NCI-H1092 treated with DMSO at 0.1 percent for 48 hours (cell line): ENCODE data around the gene APMAP.
"Not testable (repeated sequence)": the region's sequence is repeated elsewhere in the genome, so short reads cannot be mapped to it uniquely, and the experiment has no call there.

Experiments
- DNase-seq: peaks from one replicate; lab custom pipeline; 2025; lab: John Stamatoyannopoulos, UW

The APMAP gene

DNA sequence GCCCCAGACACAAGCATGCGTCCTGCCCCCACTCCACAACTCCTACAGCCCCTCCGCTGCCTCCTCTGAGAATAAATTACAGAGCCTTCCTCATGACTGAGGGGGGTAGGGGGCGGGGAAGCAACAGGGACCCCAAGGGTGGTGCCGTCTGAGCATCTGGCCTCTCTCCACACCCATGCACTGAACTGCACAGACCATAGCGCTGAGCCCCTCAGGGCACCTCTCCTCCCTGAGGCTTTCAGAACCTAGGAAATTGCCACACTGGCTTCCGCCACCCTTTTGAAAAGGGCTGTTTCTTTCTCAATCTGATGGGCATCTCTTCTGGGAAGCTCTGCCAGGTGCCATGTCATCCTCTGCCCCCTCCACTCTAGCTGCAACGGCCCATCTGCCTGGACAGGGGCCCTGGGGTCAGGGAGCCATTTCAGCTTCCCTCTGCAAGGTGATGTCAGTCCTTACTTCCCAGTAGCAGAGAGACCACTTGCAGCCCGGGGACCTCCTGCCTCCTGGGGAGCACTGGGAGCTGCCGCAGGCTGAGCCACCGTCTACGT lies 40.9 kb downstream of the APMAP start:
- no peak for DNase-seq

DNA sequence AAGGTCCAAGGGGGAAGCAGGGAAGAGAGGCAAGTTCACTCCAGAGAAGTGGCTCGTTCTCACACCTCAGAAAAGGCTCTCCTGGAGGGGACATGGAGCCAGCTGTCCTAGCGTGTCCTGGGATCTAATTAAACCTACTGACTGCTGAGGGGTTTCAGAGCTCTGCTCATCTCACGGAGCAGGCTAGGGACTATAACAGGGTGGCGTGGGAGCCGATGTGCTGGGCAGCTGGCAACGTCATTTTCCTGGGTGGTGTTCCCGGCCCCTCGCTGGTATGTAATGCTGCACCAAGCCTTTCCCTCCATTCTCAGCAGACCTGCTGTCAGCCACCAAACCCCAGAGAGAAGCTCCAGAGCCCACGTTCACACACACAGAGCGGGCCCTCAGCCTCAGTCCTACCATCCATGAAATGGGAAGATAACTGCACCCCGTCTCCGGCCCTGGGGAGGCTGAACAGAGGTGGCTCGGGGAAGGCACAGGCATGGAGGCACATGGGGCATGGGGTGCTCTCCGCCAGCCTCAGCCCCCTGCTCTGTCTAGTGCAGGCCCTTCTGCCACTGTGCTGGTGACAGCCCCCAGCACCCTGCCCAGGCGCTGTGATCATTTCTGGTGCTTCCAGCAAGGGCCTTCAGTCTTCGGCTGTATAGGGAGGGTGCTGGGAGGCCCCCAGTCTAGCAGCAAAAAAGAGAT lies 41.6 kb downstream of the APMAP start:
- no peak for DNase-seq

DNA sequence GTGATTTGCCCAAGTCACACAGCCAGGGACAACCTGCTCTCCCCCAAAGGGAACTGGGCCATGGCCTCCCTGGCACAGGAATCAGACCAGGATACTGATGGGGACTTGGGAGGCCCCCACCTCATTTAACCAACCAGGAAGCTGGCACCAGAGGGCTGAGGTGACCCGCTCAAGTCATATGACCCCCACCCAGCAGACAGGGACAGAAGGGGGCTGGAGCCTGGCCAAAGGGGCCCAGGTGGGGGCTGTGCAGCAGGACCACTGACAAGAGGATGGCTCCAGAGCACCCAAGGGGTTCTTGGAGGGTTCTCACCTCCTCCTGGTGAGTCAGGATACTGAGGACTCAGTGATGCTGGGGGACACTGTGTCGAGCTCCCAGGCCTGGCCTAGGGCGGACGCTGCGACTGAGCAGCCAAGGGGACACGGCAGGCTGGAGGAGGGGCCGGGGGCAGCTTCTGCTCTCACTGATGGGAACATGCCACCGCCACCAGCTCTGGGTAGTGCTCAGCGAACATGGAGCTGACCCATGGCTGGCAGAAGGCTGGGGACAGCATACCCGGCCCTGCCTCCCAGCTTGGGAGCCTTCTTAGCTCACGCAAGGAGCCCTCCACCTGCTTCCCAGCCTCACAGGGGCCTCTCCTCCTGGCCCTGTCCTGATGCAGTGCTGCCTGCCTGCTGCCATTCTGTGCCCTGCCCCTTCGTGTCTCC lies 42.3 kb downstream of the APMAP start:
- DNase-seq = no peak

DNA sequence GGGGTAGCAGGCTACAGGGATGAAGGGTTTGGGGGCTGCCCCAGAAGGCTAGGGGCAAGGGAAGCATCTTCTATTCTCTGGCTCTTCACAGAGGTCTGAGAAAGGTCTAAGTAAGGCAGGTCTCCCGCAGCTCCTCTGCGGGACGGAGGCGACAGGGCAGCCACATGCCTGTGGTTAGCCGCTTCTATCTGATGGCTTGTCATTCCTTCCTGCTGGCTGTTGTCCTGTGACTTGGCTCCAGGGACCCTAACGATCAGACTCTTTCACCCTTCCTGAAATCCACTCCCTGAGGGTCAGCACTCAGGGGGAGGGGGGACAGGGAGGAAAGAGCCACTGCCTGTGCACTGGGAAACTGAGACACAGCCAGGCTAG lies 42.8 kb downstream of the APMAP start:
- DNase-seq = no peak

DNA sequence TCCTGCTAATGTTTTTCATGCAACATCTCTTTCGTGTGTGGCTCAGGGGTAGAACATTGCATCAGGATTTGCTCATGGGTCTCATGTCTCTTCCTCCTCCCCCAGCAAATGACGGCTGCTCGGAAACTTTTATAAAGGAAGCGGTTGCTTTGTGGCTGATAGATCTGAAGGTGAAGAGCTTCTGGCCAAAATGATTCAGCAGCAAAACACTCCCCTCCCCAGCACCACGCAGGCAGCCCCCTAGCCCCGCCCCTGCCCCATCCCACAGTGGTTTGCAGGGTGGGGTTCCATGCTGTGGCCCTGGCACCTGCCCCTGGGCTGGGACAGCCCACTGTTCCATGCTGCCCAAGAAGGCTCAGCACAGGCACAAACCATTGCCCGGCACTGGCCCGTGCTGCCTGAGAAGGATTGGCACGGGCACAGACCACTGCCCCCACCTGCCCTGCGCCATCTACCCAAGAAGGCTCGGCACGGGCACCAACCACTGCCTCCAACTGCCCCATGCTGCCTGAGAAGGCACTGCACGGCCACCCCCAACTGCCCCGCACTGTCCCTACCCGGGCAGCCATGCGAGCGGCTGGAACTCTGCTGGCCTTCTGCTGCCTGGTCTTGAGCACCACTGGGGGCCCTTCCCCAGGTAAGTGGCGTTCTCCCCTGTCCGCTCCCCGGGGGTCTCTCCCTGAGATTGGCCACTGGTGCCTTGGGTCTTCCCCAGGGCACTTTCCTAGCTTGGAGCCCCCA lies 43.4 kb downstream of the APMAP start, which contains the start of gene CST7:
TSS of gene CST7 (plus strand) at position 331 of the 741 bp plus-strand sequence. CDS start at position 568, 237 bp downstream.
- no peak for DNase-seq

DNA sequence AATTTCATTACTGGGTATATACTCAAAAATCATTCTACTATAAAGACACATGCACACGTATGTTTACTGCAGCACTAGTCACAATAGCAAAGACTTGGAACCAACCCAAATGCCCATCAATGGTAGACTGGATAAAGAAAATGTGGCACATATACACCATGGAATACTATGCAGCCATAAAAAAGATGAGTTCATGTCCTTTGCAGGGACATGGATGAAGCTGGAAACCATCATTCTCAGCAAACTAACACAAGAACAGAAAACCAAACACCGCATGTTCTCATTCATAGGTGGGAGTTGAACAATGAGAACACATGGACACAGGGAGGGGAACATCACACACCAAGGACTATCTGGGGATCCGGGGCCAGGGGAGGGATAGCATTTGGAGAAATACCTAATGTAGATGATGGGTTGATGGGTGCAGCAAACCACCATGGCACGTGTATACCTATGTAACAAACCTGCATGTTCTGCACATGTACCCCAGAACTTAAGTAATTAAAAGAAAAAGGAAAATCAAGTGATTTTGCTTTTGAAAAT lies 44.1 kb downstream of the APMAP start:
- DNase-seq = not testable (repeated sequence)

DNA sequence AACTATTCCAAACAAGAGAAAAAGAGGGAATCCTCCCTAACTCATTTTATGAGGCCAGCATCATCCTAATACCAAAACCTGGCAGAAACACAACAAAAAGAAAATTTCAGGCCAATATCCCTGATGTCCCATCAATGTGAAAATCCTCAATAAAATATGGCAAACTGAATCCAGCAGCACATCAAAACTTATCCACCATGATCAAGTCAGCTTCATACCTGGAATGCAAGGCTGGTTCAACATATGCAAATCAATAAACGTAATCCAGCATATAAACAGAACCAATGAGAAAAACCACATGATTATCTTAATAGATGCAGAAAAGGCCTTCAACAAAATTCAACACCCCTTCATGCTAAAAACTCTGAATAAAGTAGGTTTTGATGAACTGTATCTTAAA lies 46.2 kb downstream of the APMAP start:
- not testable (repeated sequence) for DNase-seq

DNA sequence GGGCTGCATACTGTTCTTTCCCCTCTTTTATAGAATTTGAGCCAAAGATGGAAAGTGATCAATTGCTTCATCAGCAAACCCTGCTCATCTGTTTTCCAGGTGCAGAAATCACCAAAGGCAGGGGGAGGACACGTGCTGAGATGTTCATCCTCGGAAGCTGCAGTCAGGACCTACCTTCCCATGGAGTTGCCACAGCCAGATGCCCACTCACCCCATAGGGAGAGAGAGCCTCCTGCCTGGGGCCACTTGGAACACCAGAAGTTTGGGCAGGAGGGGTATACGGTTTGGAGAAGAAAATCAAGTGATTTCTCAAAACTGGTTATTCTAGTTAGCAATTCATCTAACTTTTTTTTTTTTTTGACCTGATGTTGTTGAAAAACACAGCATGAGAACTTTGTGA lies 48.8 kb downstream of the APMAP start:
- no peak for DNase-seq

DNA sequence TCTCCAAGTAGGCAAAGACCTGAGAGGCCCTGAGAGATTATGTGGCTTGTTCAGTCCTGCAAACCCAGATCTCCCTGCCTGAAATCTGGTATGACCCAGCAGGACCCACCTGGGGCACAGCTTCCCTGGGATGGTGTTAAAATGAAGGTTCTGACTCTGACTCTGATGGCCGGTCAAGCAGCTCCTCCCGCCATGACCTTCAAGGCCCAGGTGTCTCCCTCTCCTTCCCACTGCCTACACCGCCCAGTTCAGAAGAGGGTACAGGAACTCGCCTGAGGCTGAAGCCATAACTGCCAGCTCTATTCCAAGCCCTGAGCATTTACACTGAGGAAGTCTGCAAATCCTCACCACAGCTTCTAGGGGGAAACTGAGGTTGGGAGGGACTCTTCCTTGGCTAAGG lies 49.4 kb downstream of the APMAP start:
- no peak for DNase-seq

DNA sequence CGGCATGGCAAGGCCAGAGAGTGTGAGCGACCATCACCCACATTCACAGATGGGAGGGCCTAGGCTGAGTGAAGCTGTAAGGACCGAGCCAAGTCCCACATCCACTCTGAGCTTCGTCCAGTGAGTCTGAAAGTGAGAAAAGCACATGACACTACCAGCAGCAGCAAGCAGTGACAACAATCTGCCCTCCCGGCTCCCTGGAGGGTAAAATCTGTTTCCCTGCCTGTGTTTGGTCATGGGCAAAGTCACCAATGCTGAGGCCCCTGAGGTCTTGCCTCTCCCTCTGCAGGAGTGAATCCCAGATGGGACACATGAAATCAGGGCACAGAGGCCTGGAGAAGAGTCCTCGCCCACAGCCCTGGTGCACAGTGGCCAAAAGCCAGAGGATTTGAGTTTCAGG lies 49.9 kb downstream of the APMAP start:
- no peak for DNase-seq

DNA sequence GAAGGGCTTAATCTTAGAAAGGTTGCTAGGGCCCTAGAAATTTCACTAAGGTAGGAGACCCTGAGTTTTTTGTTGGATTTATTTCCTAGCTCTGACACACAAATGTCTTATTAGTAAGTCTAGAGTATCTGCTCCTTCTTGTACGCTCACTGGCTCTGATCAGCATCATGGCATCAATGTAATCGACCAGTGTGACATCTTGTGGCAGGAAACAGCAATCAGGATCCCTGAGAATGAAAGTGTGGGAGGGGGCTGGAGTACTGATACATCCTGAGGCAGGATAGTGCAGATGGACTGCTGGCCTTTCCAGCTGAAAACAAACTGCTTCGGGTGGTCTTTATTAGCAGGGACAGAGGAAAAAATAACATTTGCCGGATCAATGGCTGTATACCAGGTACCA lies 53.5 kb downstream of the APMAP start:
- no peak for DNase-seq

DNA sequence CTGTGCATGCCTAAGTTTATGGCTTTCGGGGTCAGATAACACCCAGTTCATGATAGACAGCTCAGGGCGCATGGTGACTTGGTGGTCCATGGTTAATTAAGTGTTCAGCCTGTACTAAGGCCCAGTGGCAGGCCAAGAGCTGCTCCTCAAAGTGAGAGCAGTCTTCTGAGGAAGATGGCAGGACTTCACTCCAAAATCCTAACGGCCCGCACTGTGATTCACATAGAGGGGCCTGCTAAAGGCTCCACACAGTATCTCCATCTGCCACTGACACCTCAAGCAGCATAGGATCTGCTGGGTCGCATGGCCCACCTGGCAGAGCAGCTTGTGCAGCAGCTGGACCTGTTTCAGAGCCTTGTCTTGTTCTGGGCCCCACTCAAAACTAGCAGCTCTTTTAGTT lies 54.1 kb downstream of the APMAP start:
- DNase-seq = no peak

DNA sequence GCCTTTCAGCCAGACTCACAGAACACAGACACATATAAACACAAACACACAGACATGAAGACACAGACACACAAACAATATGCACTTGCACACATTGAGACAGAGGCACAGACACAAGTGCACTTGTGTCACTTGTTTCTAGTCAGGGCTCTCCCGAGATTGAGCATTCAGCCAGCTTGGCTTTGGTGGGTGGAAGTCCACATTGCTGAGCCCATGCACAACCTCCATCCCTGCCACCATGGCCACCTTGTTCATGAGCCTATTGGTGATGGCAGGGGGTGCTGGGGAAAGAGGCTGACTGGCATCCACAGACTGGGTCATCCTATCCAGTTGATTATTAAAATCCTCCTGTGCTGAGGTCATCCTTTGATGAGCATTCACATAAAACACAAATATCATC lies 55.0 kb downstream of the APMAP start:
- DNase-seq = no peak

DNA sequence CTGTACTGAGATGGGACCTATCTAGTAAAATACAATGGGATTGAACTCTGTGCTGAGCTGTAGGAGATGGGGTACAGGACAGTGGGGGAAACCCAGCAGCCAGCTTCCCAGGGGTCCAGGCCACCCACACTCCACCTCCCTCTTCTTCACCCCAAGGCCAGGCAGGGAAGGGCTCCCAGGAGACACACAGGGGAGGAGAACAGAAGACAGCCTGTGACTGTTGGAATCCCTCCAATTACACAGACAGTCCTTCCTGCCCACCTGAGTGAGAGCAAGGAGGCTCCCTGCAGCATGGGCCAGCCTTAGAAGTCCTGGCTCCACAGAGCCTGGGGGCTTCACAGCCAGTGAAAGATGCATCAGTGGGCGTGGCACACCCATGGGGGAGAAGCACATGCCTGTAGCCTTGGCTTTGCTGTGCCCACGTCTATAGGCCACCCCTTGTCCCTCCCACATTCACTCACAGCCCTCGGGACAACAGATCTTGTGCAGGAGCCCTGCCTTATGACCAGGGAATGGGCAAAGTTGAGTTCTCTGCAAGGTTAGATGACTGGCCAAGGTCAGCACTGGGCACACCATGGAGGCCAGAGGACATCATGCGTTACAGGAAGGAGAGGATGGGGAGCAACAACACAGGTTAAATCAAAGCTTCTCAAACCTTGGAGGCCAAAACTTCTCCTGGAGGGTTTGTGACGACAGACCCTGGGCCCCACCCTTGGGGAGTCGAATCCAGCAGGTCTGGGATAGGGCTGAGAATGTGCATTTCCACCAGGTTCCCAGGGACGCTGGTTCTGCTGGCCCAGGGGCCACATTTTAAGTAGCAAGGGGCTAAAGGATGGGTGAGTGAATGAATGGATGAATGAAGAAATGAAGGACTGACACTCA lies 55.8 kb downstream of the APMAP start:
- DNase-seq = no peak

DNA sequence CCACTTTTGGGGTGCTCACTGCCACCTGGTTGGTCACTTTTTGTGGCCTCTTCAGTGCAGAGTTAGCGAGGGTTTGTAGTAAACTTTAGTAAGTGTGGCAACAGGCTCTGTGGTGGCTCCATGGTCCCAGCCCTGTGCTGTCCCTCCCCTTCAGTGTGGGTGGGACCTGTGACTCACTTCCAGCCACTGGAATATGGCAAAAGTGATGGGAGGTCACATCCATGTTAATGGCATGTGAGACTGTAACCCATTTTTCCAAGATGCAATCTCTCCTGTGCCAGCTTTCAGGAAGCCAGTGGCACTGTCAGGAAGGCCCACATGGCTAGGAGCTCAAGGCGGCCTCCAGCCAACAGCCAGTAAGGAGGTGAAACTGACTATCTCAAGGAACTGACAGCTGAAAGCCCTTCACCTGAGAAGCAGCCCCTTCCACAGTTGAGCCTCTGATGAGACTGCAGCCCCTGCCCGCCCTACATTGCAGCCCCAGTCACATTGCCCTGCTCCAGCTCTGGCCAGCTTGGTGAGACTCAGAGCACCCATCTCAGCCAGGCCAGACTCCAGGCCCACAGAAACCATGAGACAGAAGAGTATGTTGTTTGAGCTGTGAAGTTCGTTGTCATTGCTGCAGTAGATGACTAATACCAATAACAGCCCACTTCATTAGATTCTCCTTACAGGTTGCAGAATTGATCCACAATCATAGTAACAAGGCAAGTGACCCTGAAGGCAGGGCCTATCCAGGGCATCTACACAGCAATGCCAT lies 56.6 kb downstream of the APMAP start:
- DNase-seq = no peak

DNA sequence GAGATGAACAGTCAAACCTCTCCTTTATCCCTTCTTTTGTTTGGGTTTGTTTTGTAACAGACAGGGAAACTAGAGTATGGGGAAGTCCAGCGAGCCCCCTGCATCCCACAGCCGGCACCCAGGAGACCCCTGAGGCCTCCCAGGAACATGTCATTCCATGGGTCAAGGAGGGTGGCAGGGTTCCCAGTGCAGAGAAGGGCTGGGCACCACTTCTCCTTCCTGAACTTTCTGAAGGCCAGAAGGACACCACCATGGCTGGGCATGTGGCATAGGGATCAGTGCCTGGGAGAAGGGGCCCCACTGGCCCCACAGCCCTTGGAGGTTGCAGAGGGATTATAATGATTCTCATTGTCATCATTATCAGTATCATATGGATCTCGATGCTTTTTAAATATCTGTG lies 57.4 kb downstream of the APMAP start:
- no peak for DNase-seq

DNA sequence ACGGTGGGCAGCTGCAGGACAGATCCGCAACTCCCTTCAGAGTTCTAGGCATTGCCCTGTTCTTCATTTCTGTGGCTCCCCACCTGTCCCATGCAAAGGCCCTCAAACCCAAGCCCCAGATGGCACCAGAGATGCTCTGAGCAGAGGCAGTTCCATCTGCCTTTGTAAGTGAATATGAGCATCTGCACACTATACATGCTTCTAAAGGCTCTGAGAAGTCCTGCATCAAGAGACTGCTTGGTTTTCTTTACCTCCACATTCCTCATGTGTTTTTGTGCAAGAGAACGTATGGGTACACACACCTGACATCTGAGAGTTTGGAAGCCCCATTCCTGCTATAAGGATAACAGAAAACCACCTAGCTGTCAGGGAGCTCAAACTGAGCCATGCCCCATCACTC lies 57.8 kb downstream of the APMAP start:
- DNase-seq = no peak

DNA sequence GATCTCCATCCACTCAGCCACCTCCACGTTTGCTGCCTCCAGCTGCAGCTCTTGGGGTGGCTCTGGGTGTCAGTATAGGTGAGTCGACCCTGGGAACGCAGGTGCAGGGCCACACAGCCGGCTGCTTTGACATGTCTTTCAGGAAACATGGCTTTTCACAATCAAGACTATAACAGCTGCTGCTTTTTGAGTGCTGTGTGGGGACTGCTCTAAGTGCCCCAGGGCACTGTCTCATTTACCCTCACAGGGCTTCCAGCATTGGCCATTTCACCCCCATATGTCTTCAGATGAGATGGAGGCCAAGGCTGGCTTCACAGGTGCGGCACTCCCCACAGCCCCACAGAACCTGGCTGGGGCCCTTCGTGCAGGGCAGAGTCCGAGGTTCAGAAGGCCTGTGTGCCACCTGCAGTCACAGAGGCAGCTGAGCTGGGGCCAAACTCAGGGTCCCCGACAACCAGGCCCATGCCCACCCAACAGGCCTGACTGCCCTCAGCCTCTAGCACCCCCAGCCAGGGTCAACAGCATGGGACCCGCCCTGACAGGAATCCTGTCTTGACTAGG lies 58.4 kb downstream of the APMAP start:
- no peak for DNase-seq

DNA sequence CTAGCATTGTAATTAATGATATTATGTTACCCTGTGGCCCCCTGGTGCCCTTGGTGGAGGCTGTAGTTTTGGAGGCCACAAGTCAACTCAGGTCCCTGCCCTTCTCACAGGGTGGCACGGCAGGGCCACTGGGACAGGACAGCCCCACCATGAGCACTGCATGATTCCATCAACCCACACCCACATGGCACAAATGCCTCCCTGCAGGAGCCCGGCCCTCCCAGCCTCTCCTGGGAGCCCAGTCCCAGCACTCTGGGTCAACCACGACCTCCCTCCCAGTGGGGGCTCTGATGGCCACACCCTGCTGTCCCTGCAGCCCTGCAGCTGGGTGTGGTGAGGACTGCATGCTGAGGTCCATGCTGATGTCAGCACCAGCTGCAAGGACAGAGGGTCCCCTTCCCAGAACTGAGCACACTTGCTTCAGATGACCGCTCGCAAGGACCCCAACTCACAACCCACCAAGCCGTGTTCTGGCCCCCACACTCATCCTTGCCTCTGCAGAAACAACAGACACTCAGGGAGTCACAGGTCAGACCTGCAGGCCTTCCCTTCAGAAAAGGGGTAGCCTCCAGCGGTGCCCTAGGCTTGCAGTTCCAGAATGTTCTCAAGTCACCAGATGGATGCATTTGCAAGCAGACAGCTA lies 59.2 kb downstream of the APMAP start:
- DNase-seq = no peak

DNA sequence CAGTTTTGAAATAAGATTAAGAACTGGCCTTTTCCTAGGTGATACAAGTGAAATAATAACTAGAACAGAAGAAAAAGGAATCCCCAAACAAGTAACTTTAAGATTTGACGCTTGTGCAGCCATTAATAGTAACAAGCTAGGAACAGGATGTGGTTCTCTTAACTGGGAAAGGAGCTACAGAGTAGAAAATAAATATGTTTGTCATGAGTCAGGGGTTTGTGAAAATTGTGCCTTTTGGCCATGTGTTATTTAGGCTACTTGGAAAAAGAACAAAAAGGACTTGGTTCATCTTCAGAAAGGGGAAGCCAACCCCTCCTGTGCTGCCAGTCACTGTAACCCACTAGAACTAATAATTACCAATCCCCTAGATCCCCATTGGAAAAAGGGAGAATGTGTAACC lies 60.7 kb downstream of the APMAP start:
- DNase-seq = not testable (repeated sequence)
